H9 (cell line): ENCODE measurements around the gene PTP4A2. TPM values are rescaled to one million over a fixed set of nuclear protein-coding genes. Genes with fewer than 3 reads are reported as not detected.

ENCODE experiments used
- DNase-seq: peaks from one replicate; pipeline ENCODE4 v3.0.0-alpha.2; 2017
- H2AFZ ChIP-seq: one replicate; pipeline ENCODE4 v1.6.1; 2013; ENCODE audit warnings: mild to moderate bottlenecking, low read length, control low read depth, moderate library complexity
- H2AK5ac ChIP-seq: 2 replicates; pipeline ENCODE4 v1.6.1; 2013; ENCODE audit warnings: low read length, control low read depth, mixed read lengths; ENCODE audit not compliant: insufficient read length
- H2BK120ac ChIP-seq: one replicate; pipeline ENCODE4 v1.6.1; 2013; ENCODE audit warnings: low read depth, mild to moderate bottlenecking, low read length, control low read depth, inconsistent platforms; ENCODE audit not compliant: poor library complexity, severe bottlenecking
- H2BK12ac ChIP-seq: 2 replicates; pipeline ENCODE4 v1.6.1; 2013; ENCODE audit warnings: low read length, control low read depth, mixed read lengths, low read depth; ENCODE audit not compliant: insufficient read length
- H2BK15ac ChIP-seq: 2 replicates; pipeline ENCODE4 v1.6.1; 2013; ENCODE audit warnings: low read depth, low read length, control low read depth
- H2BK20ac ChIP-seq: one replicate; pipeline ENCODE4 v1.6.1; 2013; ENCODE audit warnings: low read depth, mild to moderate bottlenecking, low read length, control low read depth, inconsistent platforms; ENCODE audit not compliant: poor library complexity, severe bottlenecking
- H2BK5ac ChIP-seq: 2 replicates; pipeline ENCODE4 v1.6.1; 2013; ENCODE audit warnings: low read length, control low read depth, mixed read lengths; ENCODE audit not compliant: insufficient read length
- H3K14ac ChIP-seq: 2 replicates; pipeline ENCODE4 v1.6.1; 2013; ENCODE audit warnings: low read length, control low read depth; ENCODE audit not compliant: insufficient read depth
- H3K18ac ChIP-seq: 2 replicates; pipeline ENCODE4 v1.6.1; 2013; ENCODE audit warnings: low read depth, mild to moderate bottlenecking, mixed read lengths, low read length, control low read depth; ENCODE audit not compliant: insufficient read length
- H3K23ac ChIP-seq: 2 replicates; pipeline ENCODE4 v1.6.1; 2013; ENCODE audit warnings: low read length, control low read depth, mixed read lengths, low read depth; ENCODE audit not compliant: insufficient read length
- H3K23me2 ChIP-seq: 2 replicates; pipeline ENCODE4 v1.6.1; 2013; ENCODE audit warnings: low read depth, mild to moderate bottlenecking, mixed read lengths, low read length, control low read depth; ENCODE audit not compliant: insufficient read length, poor library complexity, severe bottlenecking
- H3K27ac ChIP-seq: 2 replicates; pipeline ENCODE4 v1.5.1; 2013; ENCODE audit warnings: low read length, control low read depth, mixed read lengths, low read depth; ENCODE audit not compliant: insufficient read length
- H3K27me3 ChIP-seq: 2 replicates; pipeline ENCODE4 v1.6.1; 2013; ENCODE audit warnings: low read length, control low read depth, inconsistent platforms; ENCODE audit not compliant: insufficient read depth
- H3K4ac ChIP-seq: 2 replicates; pipeline ENCODE4 v1.6.1; 2013; ENCODE audit warnings: low read depth, mild to moderate bottlenecking, control low read depth, inconsistent platforms, low read length, moderate library complexity
- H3K4me1 ChIP-seq: 2 replicates; pipeline ENCODE4 v1.6.1; 2013; ENCODE audit warnings: low read length, control low read depth, inconsistent platforms; ENCODE audit not compliant: insufficient read depth
- H3K4me2 ChIP-seq: 2 replicates; pipeline ENCODE4 v1.6.1; 2013; ENCODE audit warnings: low read length, control low read depth, mixed read lengths; ENCODE audit not compliant: insufficient read length, insufficient read depth
- H3K56ac ChIP-seq: 2 replicates; pipeline ENCODE4 v1.6.1; 2013; ENCODE audit warnings: low read depth, mild to moderate bottlenecking, mixed read lengths, low read length, control low read depth; ENCODE audit not compliant: insufficient read length
- H3K79me1 ChIP-seq: 2 replicates; pipeline ENCODE4 v1.6.1; 2013; ENCODE audit warnings: low read depth, mild to moderate bottlenecking, moderate library complexity, low read length, control low read depth, inconsistent platforms; ENCODE audit not compliant: insufficient read depth, poor library complexity, severe bottlenecking
- H3K79me2 ChIP-seq: 2 replicates; pipeline ENCODE4 v1.6.1; 2013; ENCODE audit warnings: low read length, control low read depth, inconsistent platforms; ENCODE audit not compliant: insufficient read depth
- H3K9ac ChIP-seq: 2 replicates; pipeline ENCODE4 v1.6.1; 2013; ENCODE audit warnings: low read length, control low read depth, mixed read lengths; ENCODE audit not compliant: insufficient read length; ENCODE audit errors: extremely low read depth
- H3K9me3 ChIP-seq: one replicate; pipeline ENCODE4 v1.6.1; 2013; ENCODE audit warnings: low read depth, low read length, inconsistent platforms; ENCODE audit not compliant: control insufficient read depth
- H3T11ph ChIP-seq: one replicate; pipeline ENCODE4 v1.6.1; 2013; ENCODE audit warnings: mild to moderate bottlenecking, low read length, control low read depth, inconsistent platforms
- H4K20me1 ChIP-seq: one replicate; pipeline ENCODE4 v1.6.1; 2013; ENCODE audit not compliant: control insufficient read depth, insufficient read length, insufficient read depth
- H4K5ac ChIP-seq: 2 replicates; pipeline ENCODE4 v1.6.1; 2013; ENCODE audit warnings: low read depth, mild to moderate bottlenecking, mixed read lengths, low read length, control low read depth; ENCODE audit not compliant: insufficient read length
- H4K8ac ChIP-seq: replicated peaks from 2 replicates; pipeline ENCODE4 v1.6.1; 2013; ENCODE audit warnings: low read length, control low read depth, mixed read lengths, low read depth; ENCODE audit not compliant: insufficient read length
- H4K91ac ChIP-seq: 2 replicates; pipeline ENCODE4 v1.6.1; 2013; ENCODE audit warnings: low read depth, mild to moderate bottlenecking, moderate library complexity, mixed read lengths, low read length, control low read depth; ENCODE audit not compliant: insufficient read length
- H3K27ac Mint-ChIP-seq, 3 experiments: 2 replicates in 2 of 3; 3 replicates in 1 of 3; pipeline ENCODE4 v1.8.0; 2020 to 2021; ENCODE audit warnings: mixed read lengths in 3 of 3, mild to moderate bottlenecking in 1 of 3, moderate library complexity in 1 of 3
- H3K27me3 Mint-ChIP-seq: 2 replicates; pipeline ENCODE4 v1.8.0; 2021; ENCODE audit warnings: low read depth, mild to moderate bottlenecking, moderate library complexity, mixed read lengths
- H3K36me3 Mint-ChIP-seq, 3 experiments: 2 replicates in 2 of 3; 3 replicates in 1 of 3; pipeline ENCODE4 v1.8.0; 2020 to 2021; ENCODE audit warnings: low read depth in 3 of 3, mixed read lengths in 3 of 3; ENCODE audit not compliant: insufficient read depth in 1 of 3
- H3K4me1 Mint-ChIP-seq, 2 experiments: 2 replicates each; pipeline ENCODE4 v1.8.0; 2020; ENCODE audit warnings: mixed read lengths in 2 of 2
- H3K4me3 Mint-ChIP-seq, 2 experiments: 2 replicates in 1 of 2; 3 replicates in 1 of 2; pipeline ENCODE4 v1.8.0; 2020 to 2021; ENCODE audit warnings: mild to moderate bottlenecking in 2 of 2, mixed read lengths in 2 of 2, moderate library complexity in 1 of 2
- H3K9me3 Mint-ChIP-seq, 2 experiments: 2 replicates in 1 of 2; 3 replicates in 1 of 2; pipeline ENCODE4 v1.8.0; 2020; ENCODE audit warnings: mild to moderate bottlenecking in 2 of 2, mixed read lengths in 2 of 2, moderate library complexity in 1 of 2
- CTCF ChIP-seq: fragments of 200-600 bp; sonication (generic); conservative IDR thresholded peaks from 3 replicates; pipeline ENCODE4 v1.8.0; 2021; ENCODE audit warnings: antibody characterized with exemption, mild to moderate bottlenecking
- WGBS: extraction: QIAGEN DNeasy Blood & Tissue Kit; methylation state at CpG from one replicate; pipeline ENCODE4 v1.1.7; 2013; ENCODE audit warnings: missing lambda C conversion rate, low lambda C conversion rate, mixed read lengths; ENCODE audit not compliant: insufficient read length; ENCODE audit errors: extremely low coverage; 5-methylcytosine and 5-hydroxymethylcytosine counted together
- total RNA-seq: library from RNA; stranded (reverse); gene quantifications from 2 replicates; pipeline ENCODE4 v1.2.1, GENCODE V29; 2021

Gene PTP4A2
- total RNA-seq, 1 experiment from 2014 or later: 192 TPM

- Histone ChIP-seq H2AFZ (no peak overlapping the region), H3K4me1 (no peaks in the 10 kb centered on the region), H2BK120ac (no peak overlapping the region), H4K8ac (no peak overlapping the region), H3K23me2 (no peaks in the 10 kb centered on the region), H3K79me2 (no peaks in the 10 kb centered on the region), H2BK15ac (no peak overlapping the region), H4K91ac (no peak overlapping the region), H3K56ac (no peak overlapping the region), H4K20me1 (no peaks in the 10 kb centered on the region), H4K5ac (no peak overlapping the region), H2BK5ac (no peak overlapping the region), H3K4me2 (no peak overlapping the region), H3K18ac (no peak overlapping the region), H3K4ac (no peak overlapping the region), H3K14ac (no peak overlapping the region), H3K27ac (no peak overlapping the region), H3K9me3 (no peaks in the 10 kb centered on the region), H2AK5ac (no peak overlapping the region), H3K27me3 (no peaks in the 10 kb centered on the region), H3K23ac (no peak overlapping the region), H2BK12ac (no peak overlapping the region), H2BK20ac (no peak overlapping the region), H3K9ac (no peak overlapping the region), H3K79me1 (no peaks in the 10 kb centered on the region), H3T11ph (no peak overlapping the region)
- Mint-ChIP-seq H3K27ac (peak overlapping the region; percentile 34 to 59 (median 55); a peak in 3 of 7 replicates), H3K4me3 (no peak overlapping the region), H3K4me1 (no peaks in the 10 kb centered on the region), H3K36me3 (peaks cover 6 to 39% (median 32%) of the 10 kb centered on the region in 3 experiments; a peak in 5 of 7 replicates), H3K27me3 (peaks cover 2% of the 10 kb centered on the region; the same call in 1 of the 2 replicates), H3K9me3 (peaks cover 5% of the 10 kb centered on the region in 2 experiments; a peak in 3 of 5 replicates)
- DNase-seq: no peak
- no CpG with 5 or more reads among the region's 9 CpGs for WGBS
- no peak for TF ChIP-seq CTCF
Measured at GRCh38 chr1:31904339-31905092, 33.7 kb downstream of the PTP4A2 start.
